ENCODE results near the gene HCFC1R1. TPM values are rescaled to one million over a fixed set of nuclear protein-coding genes. Genes with fewer than 3 reads are reported as not detected.

HCFC1R1 gene
- total RNA-seq, 6 experiments from 2014 or later, result 9.7 to 14.6 (median 12.1) TPM

- WGBS (ENCODE audit: insufficient coverage, low coverage, low lambda C conversion rate, missing lambda C conversion rate), result 25% methylated on average over 2 of the region's 9 CpGs
- intact Hi-C loops (cut with DNase I), result no loop called here
- H3K4me3 ChIP-seq, result no peak overlapping the region
- H3K36me3 ChIP-seq, result no peaks in the 10 kb centered on the region
- no peaks in the 10 kb centered on the region for H3K9me3 ChIP-seq
- DNase-seq (no peak), ATAC-seq (no peak)
- H3K4me1 ChIP-seq, result peaks cover 0 to 5% (median 0%) of the 10 kb centered on the region in 4 donors
- TF ChIP-seq POLR2A (IDR thresholded peaks at IDR 0.05), result no peak
- no peak for TF ChIP-seq CTCF (IDR thresholded peaks at IDR 0.05)
- no peak overlapping the region for H3K27ac ChIP-seq
- H3K27me3 ChIP-seq, result peaks cover 0 to 7% of the 10 kb centered on the region in 2 donors
Measured at GRCh38 chr16:3051494-3051893, 27.8 kb upstream of the HCFC1R1 start.

- Histone ChIP-seq H3K27ac (no peak overlapping the region), H3K9me3 (no peaks in the 10 kb centered on the region), H3K36me3 (no peaks in the 10 kb centered on the region), H3K27me3 (peaks cover 0 to 12% of the 10 kb centered on the region in 2 donors), H3K4me3 (no peak overlapping the region), H3K4me1 (peaks cover 0 to 9% (median 0%) of the 10 kb centered on the region in 4 donors)
- no peak for ATAC-seq
- DNase-seq, result no peak
- WGBS (ENCODE audit: insufficient coverage, low coverage, low lambda C conversion rate, missing lambda C conversion rate), result 44% methylated on average over 3 of the region's 4 CpGs
- no peak for TF ChIP-seq POLR2A (IDR thresholded peaks at IDR 0.05)
- TF ChIP-seq CTCF (IDR thresholded peaks at IDR 0.05), result no peak
- intact Hi-C loops (cut with DNase I), result no loop called here
Measured at GRCh38 chr16:3051009-3051408, 27.3 kb upstream of the HCFC1R1 start.

- H3K4me1 ChIP-seq, result peaks cover 0 to 13% (median 0%) of the 10 kb centered on the region in 4 donors
- no peak for DNase-seq
- 62% methylated on average over 3 of the region's 5 CpGs for WGBS (ENCODE audit: insufficient coverage, low coverage, low lambda C conversion rate, missing lambda C conversion rate)
- TF ChIP-seq CTCF (IDR thresholded peaks at IDR 0.05) (no peak), POLR2A (IDR thresholded peaks at IDR 0.05) (no peak)
- ATAC-seq, result no peak
- peaks cover 0 to 16% of the 10 kb centered on the region in 2 donors for H3K27me3 ChIP-seq
- H3K9me3 ChIP-seq, result no peaks in the 10 kb centered on the region
- H3K4me3 ChIP-seq, result no peak overlapping the region
- intact Hi-C loops (cut with DNase I), result no loop called here
- no peaks in the 10 kb centered on the region for H3K36me3 ChIP-seq
- H3K27ac ChIP-seq, result no peak overlapping the region
Measured at GRCh38 chr16:3050487-3050886, 26.7 kb upstream of the HCFC1R1 start.

DNA sequence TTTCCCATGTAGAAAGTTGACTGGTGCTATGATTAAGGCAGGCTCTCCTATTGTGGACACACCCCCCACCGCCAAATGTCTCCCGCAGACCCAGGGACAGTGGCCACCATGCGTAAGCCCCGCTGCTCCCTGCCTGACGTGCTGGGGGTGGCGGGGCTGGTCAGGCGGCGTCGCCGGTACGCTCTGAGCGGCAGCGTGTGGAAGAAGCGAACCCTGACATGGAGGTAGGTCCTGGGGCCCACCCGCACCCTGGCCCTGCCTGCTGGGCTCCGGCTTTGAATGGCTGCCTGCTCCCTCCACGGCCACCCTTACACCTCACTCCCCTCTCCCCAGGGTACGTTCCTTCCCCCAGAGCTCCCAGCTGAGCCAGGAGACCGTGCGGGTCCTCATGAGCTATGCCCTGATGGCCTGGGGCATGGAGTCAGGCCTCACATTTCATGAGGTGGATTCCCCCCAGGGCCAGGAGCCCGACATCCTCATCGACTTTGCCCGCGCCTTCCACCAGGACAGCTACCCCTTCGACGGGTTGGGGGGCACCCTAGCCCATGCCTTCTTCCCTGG lies 26.3 kb upstream of the HCFC1R1 start:
- WGBS (ENCODE audit: insufficient coverage, low coverage, low lambda C conversion rate, missing lambda C conversion rate), result 76% methylated on average over 8 of the region's 26 CpGs
- no peak overlapping the region for H3K27ac ChIP-seq
- no peak overlapping the region for H3K4me3 ChIP-seq

More for the DNA sequence above, 26.3 kb upstream of the HCFC1R1 start:
- Histone ChIP-seq H3K4me1 (peaks cover 0 to 16% (median 0%) of the 10 kb centered on the region in 4 donors), H3K36me3 (no peaks in the 10 kb centered on the region), H3K27me3 (peaks cover 0 to 20% of the 10 kb centered on the region in 2 donors), H3K9me3 (no peaks in the 10 kb centered on the region)
- ATAC-seq (no peak), DNase-seq (no peak)
- TF ChIP-seq CTCF (IDR thresholded peaks at IDR 0.05) (no peak), POLR2A (IDR thresholded peaks at IDR 0.05) (no peak)
- intact Hi-C loops (cut with DNase I), result no loop called here
